ENCODE data around the gene THSD1. TPM values are rescaled to one million over a fixed set of nuclear protein-coding genes. Genes with fewer than 3 reads are reported as not detected.

THSD1 gene
- total RNA-seq, 1 experiment from 2014 or later, result 0.85 TPM

DNA sequence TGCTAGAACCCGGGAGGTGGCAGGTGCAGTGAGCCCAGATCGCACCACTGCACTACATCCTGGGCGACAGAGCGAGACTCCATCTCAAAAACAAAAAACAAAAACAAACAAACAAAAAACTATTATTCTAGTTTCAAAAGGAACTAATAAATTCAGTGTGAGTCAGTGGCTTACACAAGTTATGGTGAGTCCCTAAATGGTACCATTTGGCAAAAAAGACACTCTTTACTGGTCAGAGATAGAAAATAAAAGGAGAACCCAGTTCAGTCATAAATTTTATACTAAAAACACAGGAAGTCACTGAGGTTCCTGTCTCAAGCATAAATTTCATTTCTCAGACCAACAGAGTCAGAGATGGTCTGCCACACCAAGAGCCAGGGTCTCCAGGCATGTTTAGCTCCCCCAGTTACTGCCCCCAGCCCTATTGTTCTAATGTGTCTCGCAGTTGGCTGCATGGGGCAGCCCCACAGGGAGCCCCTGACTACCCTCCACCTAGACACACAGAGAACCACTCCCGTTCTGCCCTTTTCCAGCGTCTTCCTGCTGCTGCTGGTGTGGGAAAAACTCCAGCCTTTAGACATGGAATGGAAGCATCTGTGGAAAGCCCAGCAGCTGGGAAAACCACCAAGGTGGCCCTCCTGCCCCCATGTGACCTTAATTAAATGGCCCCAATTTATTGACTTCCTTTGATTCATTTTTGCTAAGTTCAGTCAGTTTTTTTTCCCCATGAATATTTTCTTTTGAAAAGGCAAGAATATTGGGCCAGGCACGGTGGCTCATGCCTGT lies 12.2 kb downstream of the THSD1 start:
- Mint-ChIP-seq H3K4me3 (ENCODE audit: low read depth, unreplicated experiment) (no peak overlapping the region), H3K4me1 (ENCODE audit: low read depth, unreplicated experiment) (no peaks in the 10 kb centered on the region), H3K27me3 (ENCODE audit: unreplicated experiment) (peaks cover 20% of the 10 kb centered on the region), H3K9me3 (ENCODE audit: low read depth, unreplicated experiment) (no peaks in the 10 kb centered on the region), H3K27ac (ENCODE audit: unreplicated experiment) (no peak overlapping the region), H3K36me3 (ENCODE audit: insufficient read depth, unreplicated experiment) (no peaks in the 10 kb centered on the region)
- BruUV-seq (replicated peaks), result no TSS peak
- CTCF ChIA-PET, result no interaction called here
- DNase-seq, result no peak
- TF ChIP-seq, protein P1, sequence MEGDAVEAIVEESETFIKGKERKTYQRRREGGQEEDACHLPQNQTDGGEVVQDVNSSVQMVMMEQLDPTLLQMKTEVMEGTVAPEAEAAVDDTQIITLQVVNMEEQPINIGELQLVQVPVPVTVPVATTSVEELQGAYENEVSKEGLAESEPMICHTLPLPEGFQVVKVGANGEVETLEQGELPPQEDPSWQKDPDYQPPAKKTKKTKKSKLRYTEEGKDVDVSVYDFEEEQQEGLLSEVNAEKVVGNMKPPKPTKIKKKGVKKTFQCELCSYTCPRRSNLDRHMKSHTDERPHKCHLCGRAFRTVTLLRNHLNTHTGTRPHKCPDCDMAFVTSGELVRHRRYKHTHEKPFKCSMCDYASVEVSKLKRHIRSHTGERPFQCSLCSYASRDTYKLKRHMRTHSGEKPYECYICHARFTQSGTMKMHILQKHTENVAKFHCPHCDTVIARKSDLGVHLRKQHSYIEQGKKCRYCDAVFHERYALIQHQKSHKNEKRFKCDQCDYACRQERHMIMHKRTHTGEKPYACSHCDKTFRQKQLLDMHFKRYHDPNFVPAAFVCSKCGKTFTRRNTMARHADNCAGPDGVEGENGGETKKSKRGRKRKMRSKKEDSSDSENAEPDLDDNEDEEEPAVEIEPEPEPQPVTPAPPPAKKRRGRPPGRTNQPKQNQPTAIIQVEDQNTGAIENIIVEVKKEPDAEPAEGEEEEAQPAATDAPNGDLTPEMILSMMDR (IDR thresholded peaks at IDR 0.05; ENCODE audit: unreplicated experiment), result no peak
- intact Hi-C loops (cut with micrococcal nuclease; ENCODE audit: unreplicated experiment), result no loop called here

DNA sequence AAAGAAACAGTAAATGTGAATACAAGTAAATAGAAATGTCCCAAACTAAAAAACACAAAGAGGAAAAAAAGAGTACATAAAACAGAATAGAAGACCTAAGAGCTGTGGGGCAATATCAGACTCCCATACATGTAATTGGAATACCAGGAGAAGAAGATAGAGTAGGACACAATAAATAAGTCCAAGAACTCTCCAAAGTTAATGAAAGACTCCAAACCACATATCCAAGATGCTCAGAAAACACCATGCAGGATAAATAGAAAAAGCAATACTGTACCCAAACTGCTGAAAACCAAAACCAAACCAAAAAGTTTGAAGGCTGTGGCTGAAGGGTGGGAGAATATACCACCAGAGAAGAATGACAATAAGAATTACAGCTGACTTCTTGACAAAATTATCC lies 18.3 kb downstream of the THSD1 start:
- TF ChIP-seq, protein P1 (IDR thresholded peaks at IDR 0.05; ENCODE audit: unreplicated experiment), result no peak
- CTCF ChIA-PET, result no interaction called here
- Mint-ChIP-seq H3K27me3 (ENCODE audit: unreplicated experiment) (no peaks in the 10 kb centered on the region), H3K4me1 (ENCODE audit: low read depth, unreplicated experiment) (no peaks in the 10 kb centered on the region), H3K27ac (ENCODE audit: unreplicated experiment) (no peak overlapping the region), H3K36me3 (ENCODE audit: insufficient read depth, unreplicated experiment) (no peaks in the 10 kb centered on the region), H3K4me3 (ENCODE audit: low read depth, unreplicated experiment) (no peak overlapping the region), H3K9me3 (ENCODE audit: low read depth, unreplicated experiment) (no peaks in the 10 kb centered on the region)
- BruUV-seq (replicated peaks), result no TSS peak
- intact Hi-C loops (cut with micrococcal nuclease; ENCODE audit: unreplicated experiment), result no loop called here
- DNase-seq, result no peak

DNA sequence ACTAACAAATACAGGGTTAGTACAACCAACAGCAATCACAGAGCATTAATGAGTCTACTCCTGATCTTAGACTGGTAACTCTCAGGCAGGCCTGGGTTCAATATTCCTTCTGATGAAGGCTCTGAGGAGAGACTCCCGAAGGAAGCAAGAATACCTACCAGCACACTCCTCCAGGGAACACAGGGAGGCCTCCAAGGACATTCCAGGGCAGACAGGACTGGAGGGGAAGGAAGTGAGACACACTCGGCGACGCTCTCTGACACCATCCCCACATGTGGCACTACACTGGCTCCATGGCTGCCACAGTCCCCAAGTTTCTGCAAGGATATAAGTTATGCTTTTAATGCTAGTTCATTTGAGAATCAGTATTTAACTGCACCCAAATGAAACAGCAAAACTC lies 20.1 kb downstream of the THSD1 start:
- no TSS peak for BruUV-seq (replicated peaks)
- no peaks in the 10 kb centered on the region for H3K9me3 Mint-ChIP-seq (ENCODE audit: low read depth, unreplicated experiment)
- no peaks in the 10 kb centered on the region for H3K27me3 Mint-ChIP-seq (ENCODE audit: unreplicated experiment)
- TF ChIP-seq, protein P1 (IDR thresholded peaks at IDR 0.05; ENCODE audit: unreplicated experiment), result no peak
- no peak overlapping the region for H3K4me3 Mint-ChIP-seq (ENCODE audit: low read depth, unreplicated experiment)
- no peak for DNase-seq
- no peaks in the 10 kb centered on the region for H3K36me3 Mint-ChIP-seq (ENCODE audit: insufficient read depth, unreplicated experiment)
- H3K4me1 Mint-ChIP-seq (ENCODE audit: low read depth, unreplicated experiment), result no peaks in the 10 kb centered on the region
- CTCF ChIA-PET, result no interaction called here
- intact Hi-C loops (cut with micrococcal nuclease; ENCODE audit: unreplicated experiment), result no loop called here
- H3K27ac Mint-ChIP-seq (ENCODE audit: unreplicated experiment), result no peak overlapping the region

DNA sequence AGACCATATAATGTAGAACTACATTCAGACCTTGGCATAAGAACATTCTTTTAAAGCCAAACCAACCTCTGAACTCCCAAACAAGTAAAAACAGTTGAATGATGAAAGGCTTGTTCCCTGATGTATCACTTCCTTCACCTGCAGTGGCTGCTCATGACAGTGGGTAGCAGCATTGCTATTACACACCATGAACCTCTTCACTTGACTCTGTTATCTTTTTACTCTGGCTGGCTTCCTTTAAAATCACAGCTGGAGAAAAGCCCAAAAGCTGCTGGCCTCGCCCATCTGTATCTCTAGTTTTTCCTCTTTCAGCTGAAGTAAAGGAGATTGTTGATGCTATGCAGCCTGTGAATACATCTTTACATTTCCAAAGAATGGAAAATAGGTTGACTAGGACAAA lies 22.6 kb downstream of the THSD1 start:
- Mint-ChIP-seq H3K4me1 (ENCODE audit: low read depth, unreplicated experiment) (no peaks in the 10 kb centered on the region), H3K27me3 (ENCODE audit: unreplicated experiment) (no peaks in the 10 kb centered on the region), H3K36me3 (ENCODE audit: insufficient read depth, unreplicated experiment) (no peaks in the 10 kb centered on the region), H3K9me3 (ENCODE audit: low read depth, unreplicated experiment) (no peaks in the 10 kb centered on the region), H3K27ac (ENCODE audit: unreplicated experiment) (no peak overlapping the region), H3K4me3 (ENCODE audit: low read depth, unreplicated experiment) (no peak overlapping the region)
- no peak for DNase-seq
- intact Hi-C loops (cut with micrococcal nuclease; ENCODE audit: unreplicated experiment), result no loop called here
- CTCF ChIA-PET, result interaction anchor here (1.2 kb wide), 1 partner anchor 11 kb away, joined by 8 read pairs; no protein-coding TSS in a partner anchor
- no TSS peak for BruUV-seq (replicated peaks)
- TF ChIP-seq, protein P1 (IDR thresholded peaks at IDR 0.05; ENCODE audit: unreplicated experiment), result no peak
